Measurements from ENCODE around the gene NUDT14. TPM values are rescaled to one million over a fixed set of nuclear protein-coding genes. Genes with fewer than 3 reads are reported as not detected.

Gene NUDT14
- total RNA-seq, 1 experiment from 2014 or later, result 75.3 TPM

- POLR2A ChIA-PET, result no interaction called here
- CTCF ChIA-PET, result no interaction called here
- intact Hi-C loops (cut with micrococcal nuclease; ENCODE audit: unreplicated experiment), result no loop called here
- Histone ChIP-seq H3K4me1 (ENCODE audit: control insufficient read depth, insufficient read depth, low read length) (no peaks in the 10 kb centered on the region), H3K4me3 (ENCODE audit: low read depth in 2 of 2, low read length in 2 of 2) (no peak overlapping the region), H3K27me3 (ENCODE audit: control insufficient read depth, insufficient read depth, low read length) (no peaks in the 10 kb centered on the region), H3K9me3 (ENCODE audit: control insufficient read depth, insufficient read depth, low read depth, low read length) (no peaks in the 10 kb centered on the region), H3K36me3 (ENCODE audit: control insufficient read depth, insufficient read depth, low read length) (no peaks in the 10 kb centered on the region), H3K27ac (ENCODE audit: low read length) (no peak overlapping the region)
- BruUV-seq (replicated peaks), result no TSS peak
- in situ Hi-C loops (cut with HindIII; ENCODE audit: low pct_unique_long_range_greater_than_20kb, low sequenced_read_pairs), result no loop called here
- no peak for DNase-seq (ENCODE audit: low read depth, low spot score)
- TF ChIP-seq CTCF (IDR thresholded peaks at IDR 0.05), result no peak
- ATAC-seq, result no peak
These were observed 43.6 kb downstream of the NUDT14 start for GRCh38 chr14:105137481-105138020.

GRCh38 chr14:105136401-105137322, 44.5 kb downstream of the NUDT14 start:
- CTCF ChIA-PET, result no interaction called here
- Histone ChIP-seq H3K9me3 (ENCODE audit: control insufficient read depth, insufficient read depth, low read depth, low read length) (no peaks in the 10 kb centered on the region), H3K4me1 (ENCODE audit: control insufficient read depth, insufficient read depth, low read length) (no peaks in the 10 kb centered on the region), H3K27me3 (ENCODE audit: control insufficient read depth, insufficient read depth, low read length) (no peaks in the 10 kb centered on the region), H3K36me3 (ENCODE audit: control insufficient read depth, insufficient read depth, low read length) (no peaks in the 10 kb centered on the region), H3K27ac (ENCODE audit: low read length) (no peak overlapping the region), H3K4me3 (ENCODE audit: low read depth in 2 of 2, low read length in 2 of 2) (no peak overlapping the region)
- DNase-seq (ENCODE audit: low read depth, low spot score), result no peak
- intact Hi-C loops (cut with micrococcal nuclease; ENCODE audit: unreplicated experiment), result no loop called here
- no TSS peak for BruUV-seq (replicated peaks)
- ATAC-seq, result no peak
- in situ Hi-C loops (cut with HindIII; ENCODE audit: low pct_unique_long_range_greater_than_20kb, low sequenced_read_pairs), result no loop called here
- TF ChIP-seq SIN3A (IDR thresholded peaks at IDR 0.05; ENCODE audit: borderline replicate concordance, insufficient read depth, low read depth, low read length) (no peak), REST (IDR thresholded peaks at IDR 0.05; ENCODE audit: insufficient read depth in 1 of 2, low read depth in 2 of 2, low read length in 1 of 2) (no peak), POLR2AphosphoS5 (IDR thresholded peaks at IDR 0.05; ENCODE audit: low read depth, low read length) (no peak), TCF7L2 (IDR thresholded peaks at IDR 0.05; ENCODE audit: low read depth, low read length) (no peak), CTCF (IDR thresholded peaks at IDR 0.05) (no peak)
- POLR2A ChIA-PET, result no interaction called here
